ENCODE data around the gene JAG2.
A peak's percentile ranks its signal among the peaks of the same experiment; 100 is the strongest.

Gene JAG2

DNA sequence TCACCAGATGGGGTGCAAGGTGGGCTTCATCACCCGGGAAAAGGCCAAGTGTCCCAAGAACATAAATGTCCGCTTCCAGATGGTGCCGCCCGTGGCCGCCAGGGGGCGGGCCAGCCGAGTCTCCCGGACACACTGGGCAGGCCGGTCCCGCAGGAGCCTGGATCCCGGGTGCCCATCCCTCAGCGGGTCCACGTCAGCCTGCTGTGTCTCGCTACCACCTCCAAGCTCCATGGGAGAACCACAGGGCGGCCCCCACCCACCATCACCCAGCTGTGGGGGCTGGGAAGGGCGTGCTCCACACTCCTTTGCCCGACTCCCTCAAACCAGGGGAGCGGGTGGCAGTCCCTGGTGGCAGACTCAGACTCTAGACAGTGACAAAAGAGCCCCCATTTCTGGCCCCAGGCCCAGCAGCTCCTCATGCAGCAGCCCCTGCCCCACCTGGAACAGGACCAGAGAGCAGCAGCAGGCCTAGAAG, 34.5 kb upstream of the JAG2 start:
- no peak for DNase-seq

DNA sequence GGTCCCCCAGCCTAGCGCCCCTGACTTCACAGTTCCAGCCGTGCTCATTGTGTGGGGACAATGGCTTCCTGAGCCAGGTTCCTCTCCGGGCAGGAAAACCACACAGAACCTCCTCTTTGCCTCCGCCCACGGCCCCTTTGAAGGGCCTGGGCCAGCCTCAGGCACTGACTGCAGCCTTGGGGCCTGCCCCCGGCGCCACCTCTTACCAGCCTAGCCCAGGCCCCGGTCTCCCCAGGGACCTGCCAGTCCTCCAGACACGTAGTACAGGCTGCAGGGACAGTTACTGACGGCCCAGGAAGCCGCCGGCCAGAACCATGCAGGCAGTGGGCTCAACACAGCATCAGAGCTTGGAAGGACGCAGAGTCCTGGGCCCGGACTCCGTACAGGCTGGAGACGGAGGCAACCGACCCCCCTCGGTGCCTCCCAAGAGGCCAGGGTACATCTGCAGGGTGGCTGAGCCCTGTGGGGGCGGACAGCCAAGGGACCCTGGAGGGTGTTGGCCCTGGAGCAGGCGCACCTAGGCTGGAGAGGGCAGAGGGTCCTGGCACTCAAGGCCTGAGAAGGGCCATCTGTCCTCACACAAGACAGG, 33.4 kb upstream of the JAG2 start:
- no peak for DNase-seq

DNA sequence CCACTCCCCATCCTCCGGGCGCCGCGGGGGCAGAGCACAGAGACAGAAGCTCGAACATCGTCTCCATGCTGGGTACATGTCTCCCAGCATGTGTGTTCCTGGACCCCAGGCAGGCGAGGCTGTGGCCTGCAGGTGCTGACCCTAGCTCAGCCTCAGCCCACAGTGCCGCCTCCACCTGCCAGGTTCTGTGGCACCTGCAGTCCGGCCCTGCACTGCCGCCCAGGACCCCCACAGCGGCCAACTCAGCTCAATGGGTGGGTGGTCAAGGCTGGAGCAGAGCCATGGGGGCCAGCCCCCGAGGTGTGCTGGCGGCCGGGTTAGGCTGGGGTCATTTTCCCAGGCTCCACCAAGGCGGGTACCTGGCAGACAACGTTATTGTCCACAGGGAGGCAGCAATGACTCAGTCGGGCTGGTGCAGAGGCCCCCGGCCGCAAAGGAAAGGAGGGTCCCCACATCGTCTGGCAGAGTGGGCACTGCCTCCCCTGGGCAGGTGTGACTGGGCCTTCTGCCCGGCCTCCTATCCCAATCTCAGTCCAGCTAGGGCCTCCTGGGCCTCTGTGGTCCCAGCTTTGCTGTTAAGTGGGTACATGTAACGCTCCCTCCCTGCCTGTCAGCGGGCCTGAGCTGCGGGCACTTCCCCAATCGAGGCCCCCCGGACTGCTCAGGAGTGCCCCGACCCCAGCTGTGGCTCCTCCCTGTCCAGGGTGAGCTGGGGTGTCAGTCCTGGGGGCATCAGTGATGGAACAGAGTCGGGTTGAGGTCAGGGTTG, 32.8 kb upstream of the JAG2 start:
- no peak for DNase-seq

DNA sequence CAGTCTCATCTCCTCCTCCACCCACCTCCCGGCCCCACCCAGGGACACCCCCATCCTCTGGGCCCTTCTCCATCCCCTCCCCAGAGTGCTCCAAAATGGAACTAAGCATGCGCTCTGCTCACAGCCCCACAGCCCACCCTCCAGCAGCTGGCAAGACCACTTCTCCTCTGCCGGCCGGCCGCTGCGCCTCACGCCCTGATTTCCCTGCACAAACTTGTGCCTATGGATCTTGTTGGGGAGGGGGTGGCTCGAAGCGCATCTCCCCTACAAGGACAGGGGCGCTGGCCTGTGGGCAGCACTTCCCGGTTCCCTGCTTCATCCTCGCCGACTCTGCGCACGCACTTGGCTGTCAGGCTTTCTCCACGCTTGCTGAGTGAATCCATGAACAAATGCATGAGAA, 32.1 kb upstream of the JAG2 start:
- DNase-seq: no peak

DNA sequence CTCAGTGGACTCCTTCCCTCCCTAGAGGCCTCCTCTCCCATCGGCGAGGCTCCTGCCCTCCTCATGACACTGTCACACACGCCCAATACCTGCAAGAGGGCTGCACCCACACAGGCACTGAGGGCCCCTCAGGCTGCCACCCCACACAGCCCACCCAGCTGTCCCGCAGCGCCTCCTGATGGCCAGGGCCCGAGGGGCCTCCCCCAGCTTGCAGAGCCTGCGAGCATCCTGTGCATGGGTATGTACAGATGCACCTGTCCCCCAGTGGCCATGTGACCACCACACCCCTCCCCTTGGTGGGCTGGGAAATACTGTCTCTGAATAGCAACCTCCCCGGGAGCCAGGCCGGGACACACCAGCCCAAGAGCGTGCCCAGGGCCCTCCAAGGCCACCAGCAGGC, 31.5 kb upstream of the JAG2 start:
- DNase-seq: no peak

DNA sequence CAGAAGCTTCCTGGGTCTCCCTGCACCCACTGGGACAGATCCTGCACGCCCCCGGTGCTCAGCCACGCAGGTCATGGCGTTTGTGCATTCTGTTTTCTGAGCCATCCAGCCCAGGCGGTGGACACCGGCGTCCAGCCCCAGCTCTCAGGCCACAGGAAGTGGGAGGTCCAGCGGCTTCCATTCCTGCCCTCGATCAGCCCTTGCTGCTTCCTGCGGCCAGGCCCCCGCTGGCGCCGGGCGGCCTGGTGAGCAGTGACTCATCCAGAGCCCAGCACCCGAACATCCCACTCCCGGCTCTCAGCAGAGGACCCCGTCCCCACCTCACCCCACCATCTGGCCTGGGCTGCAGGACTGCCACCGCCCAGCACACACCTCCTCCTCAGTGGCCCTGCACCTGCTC, 30.5 kb upstream of the JAG2 start:
- no peak for DNase-seq

DNA sequence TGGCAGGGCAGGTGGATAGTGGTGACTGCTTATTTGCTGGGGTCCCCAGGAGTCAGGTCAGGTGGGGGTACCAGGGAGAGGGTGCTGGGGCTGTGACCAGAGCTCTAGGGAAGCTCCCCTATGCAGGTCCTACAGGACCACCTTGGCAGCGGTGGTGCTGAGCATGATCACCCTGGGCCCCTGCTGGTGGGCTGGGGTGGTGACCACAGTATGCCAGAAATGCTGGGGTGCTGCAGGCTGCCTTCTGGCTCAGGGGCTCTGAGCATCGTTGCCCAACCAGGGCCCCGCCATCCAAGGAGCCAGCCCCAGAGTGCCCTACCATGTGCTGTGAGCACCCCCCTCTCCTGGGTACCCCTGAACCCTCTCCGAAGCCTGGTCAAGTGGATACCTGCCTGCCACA, 30.0 kb upstream of the JAG2 start:
- no peak for DNase-seq

DNA sequence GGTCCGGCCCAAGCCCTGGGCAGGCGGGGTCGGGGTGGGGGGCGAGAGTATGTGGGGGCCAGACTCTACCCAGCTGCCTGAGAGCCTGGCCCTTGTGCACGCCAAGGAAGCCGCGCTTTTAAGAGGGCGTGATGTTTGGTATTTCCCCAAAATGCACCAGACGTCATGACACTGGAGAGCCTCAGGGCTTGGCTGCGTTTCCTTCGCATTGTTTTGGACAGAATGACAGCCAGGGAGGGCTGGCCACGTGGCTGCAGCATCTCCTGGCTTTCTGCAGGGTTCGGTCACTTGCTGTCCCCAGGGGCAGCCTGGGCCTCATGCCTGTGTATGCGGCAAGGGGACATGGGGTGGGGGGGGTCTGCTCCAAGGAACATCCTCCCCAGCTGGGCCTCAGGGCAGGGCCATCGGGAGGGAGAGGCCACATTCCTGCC, 28.6 kb upstream of the JAG2 start:
- no peak for DNase-seq

DNA sequence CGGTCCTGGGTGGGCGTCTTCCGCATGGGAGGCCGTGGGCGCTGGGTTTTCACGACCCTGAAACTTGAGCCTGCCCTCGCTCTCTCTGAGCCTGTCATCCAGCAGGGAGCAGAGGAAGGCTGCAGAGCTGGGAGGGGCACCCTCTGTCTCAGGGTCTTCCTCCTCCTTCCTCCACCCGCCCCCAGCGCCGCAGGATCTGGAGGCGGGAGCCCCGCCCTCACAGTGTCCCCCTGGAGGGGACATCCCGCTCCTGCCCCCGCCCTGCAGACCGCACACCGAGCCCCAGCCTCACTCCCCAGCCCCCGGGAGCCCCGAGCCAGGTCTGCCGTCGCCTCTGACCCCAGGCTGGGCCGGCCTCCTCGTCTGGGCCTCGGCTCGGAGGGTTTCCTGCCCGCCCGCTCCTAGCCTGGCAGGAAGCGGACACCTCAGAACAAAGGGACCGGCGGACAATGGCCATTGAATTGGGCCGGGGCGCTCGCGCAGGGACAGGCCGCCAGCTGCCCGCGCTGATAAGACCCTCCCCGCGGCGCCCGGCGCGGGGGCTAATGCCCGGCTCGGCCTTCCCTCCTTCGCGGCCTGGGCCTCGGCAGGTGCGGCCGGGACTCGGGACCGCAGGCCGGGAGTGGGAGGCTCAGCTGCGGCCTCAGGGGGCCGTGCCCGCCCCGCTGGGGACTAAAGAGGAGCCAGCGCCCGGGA, 27.8 kb upstream of the JAG2 start:
- no peak for DNase-seq

DNA sequence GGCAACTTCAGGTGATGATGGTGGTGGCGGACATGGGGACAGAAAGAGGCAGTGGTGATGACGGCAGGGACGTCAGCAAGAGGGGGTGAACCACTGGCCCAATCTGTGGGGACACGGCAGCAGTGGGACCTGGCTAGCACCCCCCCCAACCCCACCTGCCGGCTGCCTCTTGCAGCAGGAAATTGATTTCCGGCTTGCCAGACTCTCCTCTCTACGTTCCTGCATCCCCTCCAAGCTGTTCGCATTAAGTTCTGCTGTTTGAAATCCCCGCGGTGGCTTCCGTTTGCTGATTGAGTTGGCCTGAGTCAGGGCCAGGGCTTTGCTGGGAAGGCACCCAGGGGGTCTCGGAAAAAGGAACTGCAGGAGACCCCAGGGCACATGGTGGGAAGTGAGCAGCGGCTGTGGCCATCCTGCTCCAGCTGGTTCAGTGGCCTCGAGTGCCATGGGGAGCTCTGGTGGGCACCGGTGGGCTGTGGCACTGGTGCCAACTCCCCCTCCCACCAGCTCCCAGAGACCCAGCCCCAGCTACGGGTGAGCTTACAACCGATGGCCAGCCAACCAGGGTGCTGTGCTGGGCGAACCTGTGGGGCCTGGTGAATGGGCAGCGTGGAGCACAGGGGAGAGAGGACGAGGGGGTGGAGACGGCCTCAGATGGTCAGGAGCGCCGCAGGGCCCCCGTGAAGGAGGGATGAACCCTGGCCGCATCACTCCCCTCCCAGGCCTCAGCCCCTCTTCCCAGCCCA, 27.1 kb upstream of the JAG2 start:
- DNase-seq: no peak

DNA sequence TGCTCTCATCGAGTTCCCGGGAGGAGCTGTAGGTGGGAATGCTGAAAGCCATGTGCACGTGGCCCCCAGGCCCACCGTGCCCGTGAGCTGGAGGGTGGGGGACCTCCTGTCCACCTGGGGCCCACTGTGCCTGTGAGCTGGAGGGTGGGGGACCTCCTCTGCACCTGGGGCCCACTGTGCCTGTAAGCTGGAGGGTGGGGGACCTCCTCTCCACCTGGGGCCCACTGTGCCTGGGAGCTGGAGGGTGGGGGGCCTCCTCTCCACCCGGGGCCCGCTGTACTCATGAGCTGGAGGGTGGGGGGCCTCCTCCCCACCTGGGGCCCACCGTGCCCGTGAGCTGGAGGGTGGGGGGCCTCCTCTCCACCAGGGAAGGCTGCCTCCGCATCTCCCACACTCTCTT, 26.5 kb upstream of the JAG2 start:
- DNase-seq: no peak

DNA sequence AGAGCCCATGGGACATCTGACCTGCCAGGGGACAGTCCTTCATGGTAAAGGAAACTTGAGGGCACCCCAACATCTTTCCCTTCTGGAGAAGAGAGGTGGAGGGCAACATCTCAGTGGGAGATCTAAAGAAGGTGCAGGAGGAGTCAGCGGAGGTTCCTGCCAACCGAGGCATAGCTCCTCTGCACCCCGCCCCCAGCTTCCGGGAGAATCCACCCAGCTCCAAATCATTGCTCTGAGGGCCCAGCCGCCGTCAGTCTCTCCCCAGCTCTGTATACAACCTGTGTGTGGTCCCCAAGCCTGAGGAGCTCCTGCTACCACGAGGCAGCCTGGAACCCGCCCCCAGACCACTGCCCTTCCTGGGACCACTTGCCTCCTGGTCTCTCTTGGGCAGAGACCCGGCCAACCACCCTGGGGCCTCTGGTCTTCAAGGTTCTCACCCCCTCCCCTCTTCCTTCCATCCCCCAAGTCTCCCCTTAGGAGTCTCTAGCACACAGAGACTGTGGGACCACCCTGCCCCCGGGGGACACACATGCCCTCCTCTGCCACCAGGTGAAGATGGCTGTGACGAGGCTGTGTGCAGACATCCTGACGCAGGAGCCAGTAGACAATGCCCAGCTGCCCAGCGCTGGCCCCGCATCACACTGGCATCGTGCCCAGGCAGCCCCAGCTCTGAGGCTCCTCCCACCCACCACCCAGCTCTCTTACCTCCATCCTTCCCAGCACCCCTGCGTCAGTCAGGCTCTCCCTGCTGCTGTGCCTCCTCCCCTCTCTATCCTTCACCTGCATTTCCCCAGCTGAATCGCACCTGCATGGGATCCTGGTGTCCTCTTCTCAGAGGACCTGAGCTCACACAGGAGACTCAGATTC, 25.6 kb upstream of the JAG2 start:
- DNase-seq: peak; percentile 96

DNA sequence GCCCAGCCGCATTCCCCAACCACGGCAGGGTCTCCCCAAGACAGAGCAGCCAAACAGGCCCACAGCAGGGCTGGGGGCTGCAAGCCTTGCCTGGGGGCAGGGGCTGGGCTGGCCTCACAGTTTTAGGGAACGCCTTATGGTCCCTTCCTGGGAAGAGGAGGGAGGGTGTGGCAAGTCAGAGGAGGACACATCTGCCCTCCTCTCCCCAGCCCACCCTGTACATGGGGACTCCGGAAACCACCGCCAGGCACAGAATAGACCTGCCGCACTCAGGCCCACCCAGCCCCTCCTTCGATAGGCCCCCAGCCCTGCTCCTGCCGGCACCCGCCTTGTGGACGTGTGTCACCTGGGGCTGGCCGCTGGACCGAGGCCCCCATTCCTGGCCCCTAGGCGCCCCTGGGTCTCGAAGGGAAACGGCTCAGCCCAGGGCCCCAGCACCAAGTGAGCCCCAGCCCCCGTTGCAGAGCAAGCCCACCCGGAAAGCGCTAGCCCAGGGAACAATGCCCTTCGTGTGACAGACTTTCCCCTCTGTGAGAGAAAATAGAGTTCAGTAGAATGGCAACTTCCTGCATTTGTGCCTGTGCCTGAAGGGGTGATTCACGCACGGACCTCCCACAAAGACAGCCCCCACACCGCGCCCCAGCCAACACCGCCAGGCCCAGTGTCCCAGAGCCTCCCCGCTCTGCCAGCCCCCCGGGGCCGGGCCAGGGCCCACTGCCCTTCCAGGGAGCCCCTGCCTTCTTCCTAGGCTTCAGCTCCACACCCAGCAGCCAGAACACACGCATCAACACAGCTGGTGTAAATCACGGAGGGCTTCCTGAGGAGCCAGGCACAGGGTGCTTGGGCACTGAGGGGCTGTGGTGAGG, 24.5 kb upstream of the JAG2 start:
- DNase-seq: no peak

DNA sequence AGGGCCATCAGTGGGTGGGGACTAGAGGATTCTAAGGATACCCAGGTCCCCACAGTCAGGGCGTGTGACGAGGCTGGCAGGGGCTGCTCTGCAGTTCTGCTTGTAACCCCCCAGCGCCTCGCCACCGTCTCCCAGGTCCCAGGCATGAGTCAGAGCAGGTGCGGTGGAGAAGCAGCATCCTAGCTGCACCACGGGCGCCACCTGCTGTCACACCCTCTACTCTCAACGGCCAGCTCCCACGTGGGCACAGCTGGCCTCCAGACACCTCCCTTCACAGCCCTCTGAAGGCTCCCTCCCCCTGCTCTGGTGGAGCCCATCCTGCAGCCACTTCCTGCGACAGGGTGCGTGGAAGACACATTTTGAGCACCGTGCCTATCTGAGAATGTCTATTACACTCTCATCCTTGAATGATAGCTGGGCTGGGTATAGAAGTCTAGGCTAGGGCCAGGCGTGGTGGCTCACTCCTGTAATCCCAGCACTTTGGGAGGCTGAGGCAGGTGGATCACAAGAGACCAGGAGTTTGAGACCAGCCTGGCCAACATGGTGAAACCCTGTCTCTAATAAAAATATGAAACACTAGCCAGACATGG, 19.5 kb upstream of the JAG2 start:
- no peak for DNase-seq

DNA sequence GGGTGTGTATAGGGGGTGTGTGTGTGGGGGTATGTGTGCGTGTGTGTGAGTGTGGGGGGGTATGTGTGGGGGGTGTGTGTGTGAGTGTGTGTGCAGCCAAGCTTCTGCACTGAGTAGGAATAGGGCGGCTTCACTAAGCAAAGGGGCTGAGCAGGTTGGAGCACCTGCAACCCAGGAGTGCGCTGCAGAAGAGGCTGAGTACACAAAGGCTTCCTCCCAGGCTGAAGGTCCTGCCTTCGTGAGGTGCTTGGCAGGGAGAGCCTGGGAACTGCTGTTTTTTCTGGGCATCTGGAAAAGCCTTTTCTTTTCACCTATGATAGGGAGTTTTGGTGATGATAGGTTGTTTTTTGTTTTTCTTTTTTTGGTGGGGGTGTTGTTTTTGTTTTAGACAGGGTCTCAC, 18.5 kb upstream of the JAG2 start:
- peak; percentile 82 for DNase-seq

DNA sequence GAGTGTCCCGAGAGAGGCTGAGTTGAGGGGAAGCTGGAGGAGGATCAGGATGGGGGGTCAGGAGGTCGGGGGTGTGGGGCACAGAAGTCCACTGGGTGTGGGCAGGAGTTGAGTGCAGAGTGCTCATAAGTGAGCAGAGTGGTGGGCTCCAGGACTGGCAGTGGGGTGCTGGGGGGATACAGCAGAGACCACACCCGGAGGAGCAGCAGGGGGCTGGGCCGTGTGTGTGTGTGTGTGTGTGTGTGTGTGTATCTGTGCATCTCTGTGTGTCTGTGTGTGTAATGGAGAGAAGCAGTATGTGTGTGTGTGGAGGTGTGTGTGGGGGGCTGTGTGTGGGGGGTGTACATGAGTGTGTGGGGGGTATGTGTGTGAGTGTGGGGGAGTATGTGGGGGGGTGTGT, 17.4 kb upstream of the JAG2 start:
- no peak for DNase-seq

DNA sequence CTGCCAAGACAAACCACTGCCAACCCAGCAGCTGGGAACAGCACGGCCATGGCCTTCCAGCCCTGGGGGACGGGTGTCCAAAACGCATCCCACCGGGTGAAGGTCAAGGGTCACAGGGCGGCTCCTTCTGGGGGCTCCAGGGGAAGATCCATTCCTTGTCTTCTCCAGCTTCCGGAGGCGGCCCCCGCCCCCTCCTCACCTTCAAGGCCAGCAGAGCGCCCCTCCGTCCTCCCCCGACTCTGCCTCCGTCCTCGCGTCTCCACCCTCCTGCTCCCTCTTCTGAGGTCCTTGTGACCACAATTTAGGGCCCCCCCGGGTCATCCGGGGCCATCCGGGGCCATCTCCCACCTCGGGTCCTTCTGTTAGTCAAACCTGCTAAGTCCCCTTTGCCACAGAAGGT, 16.4 kb upstream of the JAG2 start:
- no peak for DNase-seq

DNA sequence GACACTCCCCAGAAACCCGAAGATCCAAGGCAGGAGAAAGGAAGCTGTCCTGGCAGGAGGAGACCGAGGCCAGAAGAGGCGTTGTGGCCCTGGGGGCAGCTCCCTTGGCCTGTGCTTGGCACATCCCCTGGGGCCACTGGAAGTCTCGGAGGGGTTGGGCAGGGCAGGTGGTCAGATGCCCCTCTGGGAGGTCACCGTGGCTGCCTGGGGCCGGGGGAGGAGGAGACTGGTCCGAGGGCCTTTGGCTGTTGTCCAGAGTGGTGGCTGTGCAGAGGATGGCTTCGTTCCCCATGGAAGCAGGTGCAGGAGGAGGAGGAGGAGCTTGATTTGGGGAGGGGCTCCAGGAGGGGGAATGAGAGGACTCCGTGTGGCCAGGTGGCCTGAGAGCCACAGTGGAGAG, 15.9 kb upstream of the JAG2 start:
- DNase-seq: peak; percentile 75

DNA sequence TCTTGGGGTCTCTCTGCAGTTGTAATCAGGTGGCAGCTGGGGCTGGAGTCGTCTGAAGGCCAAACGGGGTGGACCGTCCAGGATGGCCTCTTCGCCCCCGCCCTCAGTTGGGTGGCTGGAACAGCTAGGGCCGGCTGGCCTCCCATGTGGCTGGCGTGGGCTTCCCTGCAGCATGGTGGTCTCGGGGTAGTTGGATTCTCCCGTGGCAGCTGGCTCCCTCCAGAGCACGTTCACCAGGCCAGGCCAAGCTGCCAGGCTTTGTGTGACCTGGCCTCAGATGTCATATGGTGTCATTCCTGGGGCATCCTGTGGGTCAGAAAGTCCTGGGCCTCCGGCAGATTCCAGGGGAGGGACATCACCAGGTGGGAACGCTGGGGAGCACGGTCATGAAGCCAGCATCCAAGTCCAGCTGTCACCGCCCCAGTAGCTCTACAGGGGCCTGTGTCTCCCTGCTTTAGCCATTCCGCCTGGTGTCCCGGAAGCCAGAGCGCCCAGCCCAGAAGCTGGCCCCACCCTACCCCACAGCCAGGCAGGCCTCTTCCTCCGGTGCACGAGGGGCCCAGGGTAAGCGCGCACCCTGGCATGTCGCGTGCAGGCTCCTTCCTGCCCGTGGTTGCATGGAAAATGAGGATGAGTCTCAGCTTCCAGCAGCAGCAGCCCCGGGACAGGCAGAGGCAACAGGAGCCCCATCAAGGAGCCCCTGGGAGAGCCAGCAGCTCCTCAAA, 13.9 kb upstream of the JAG2 start:
- DNase-seq: no peak

DNA sequence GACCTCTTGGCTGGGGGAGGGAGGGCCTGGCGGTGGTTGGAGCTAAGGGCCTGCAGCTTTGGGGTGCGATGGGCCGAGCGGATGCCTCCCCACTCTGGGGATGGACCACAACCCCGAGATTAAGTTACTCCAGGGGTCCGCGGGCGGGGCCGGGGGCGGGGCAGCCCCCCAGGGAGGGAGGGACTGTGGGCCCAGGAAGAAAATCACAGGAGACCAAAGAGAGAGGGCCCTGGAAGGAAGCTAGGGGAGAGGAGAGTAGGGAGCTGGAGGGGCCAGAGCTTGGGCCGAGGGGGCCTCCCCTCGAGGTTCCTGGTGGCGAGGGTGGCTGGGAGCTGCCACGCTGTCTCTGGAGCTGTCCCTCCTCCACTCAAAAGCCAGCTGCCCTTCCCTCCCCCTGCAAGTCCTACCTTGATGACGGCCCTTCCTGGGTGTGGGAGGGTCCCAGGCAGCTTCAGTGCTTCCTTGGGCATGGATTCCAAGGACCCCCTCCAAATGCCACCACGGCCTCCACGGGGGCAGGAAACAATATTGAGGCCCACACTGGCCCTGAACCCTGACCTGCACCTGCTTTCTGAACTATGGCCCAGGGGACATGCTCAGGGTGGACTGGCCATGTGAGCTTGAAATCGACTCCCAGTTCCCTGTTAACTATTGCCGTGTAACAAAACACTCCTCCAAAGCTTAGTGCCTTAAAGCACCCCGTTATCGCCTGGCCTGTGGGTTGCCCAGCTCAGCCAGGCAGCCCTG, 13.1 kb upstream of the JAG2 start:
- no peak for DNase-seq
